Left lobe of liver (tissue), 2 donors: ENCODE results near the gene CCDC187. TPM values are rescaled to one million over a fixed set of nuclear protein-coding genes. Genes with fewer than 3 reads are reported as not detected.

Source experiments
- ATAC-seq: fragments of 200-7000 bp; cut with Tn5 transposase; one replicate; pipeline ENCODE4 v1.9.1; 2020; ENCODE audit warnings: mild to moderate bottlenecking, moderate library complexity
- DNase-seq: peaks from one replicate; pipeline ENCODE4 v3.0.0-alpha.2; 2020; ENCODE audit warnings: low spot score
- total RNA-seq: library from RNA; stranded (reverse); gene quantifications from one replicate; pipeline ENCODE4 v1.2.1, GENCODE V29; 2021
- donor health status: DM: no; HTN: no; CAD: no; lungs with moderate emphysema.
- donor health status: DM: no; HTN: yes; CAD: no.

CCDC187 gene
- total RNA-seq, 1 donor from 2014 or later, result 0.03 TPM

DNA sequence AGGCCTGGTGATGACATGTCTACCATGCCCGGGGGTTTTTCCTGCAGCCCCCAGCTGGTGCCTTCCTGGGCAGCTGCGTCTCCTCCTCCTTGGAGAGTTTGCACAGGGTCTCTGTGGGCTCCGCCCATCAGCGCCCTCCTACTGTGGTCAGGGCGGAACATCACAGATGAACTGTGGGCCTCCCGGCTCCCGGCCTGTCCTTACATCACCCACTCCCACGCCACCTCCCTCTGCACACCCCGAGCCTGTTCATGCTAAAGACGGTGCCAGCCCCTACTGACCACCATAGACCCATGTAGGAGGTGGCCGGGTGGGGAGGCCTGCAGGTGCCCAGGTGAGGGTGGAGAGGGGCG lies 36.0 kb upstream of the CCDC187 start:
- ATAC-seq (no peak), DNase-seq (no peak)

DNA sequence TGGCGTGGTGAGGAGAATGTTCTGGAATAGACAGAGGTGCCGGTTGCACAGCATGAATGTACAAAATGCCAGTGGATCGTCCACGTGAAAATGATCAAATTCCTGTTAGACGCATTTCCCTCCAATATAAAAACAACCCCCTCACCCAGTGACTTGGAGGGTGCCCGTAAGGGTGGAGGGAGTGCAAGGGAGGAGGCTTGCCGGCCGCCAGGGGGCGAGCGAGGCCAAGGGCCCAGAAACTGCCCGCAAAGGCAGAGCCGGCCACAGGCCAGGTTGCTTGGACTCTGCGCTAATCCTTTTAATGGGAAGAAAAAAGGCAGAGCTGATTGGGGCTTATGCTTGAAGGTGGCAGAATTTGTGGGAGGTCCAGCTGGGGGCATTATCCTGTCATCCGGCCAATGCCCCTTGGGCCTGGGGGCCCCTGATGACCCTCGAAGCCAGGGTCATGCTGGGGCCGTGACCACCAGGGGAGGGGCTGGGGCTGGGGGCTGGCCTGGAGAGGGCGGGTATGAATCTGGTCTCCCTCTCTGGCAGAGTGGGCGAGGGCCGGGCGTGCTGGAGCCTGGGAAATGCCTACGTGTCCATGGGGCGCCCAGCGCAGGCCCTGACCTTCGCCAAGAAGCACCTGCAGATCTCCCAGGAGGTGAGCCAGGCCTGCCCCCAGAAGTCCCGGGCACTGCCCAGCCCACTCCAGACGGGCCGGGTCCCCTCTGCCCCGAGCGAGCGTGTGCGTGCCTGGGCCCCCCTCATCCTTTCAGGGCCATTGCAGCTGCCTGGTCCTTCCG lies 35.5 kb upstream of the CCDC187 start:
- DNase-seq (peak; percentile 81), ATAC-seq (peak; percentile 75)

DNA sequence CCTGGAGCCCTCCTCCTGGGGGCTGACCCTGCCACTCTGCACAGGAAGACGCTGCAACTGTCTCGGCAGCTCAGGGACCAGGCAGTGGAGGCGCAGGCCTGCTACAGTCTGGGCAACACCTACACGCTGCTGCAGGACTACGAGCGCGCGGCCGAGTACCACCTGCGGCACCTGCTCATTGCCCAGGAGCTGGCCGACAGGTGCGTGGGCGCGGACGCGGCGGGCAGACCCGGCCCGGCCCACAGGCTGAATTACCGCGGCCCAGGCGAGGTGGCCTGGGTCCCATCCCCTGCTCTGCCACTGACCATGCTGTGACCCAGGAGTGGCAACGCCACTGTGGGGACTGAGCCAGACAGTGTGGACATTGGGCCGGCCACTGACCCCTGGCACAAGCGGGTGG lies 34.6 kb upstream of the CCDC187 start:
- DNase-seq, result no peak
- no peak for ATAC-seq

DNA sequence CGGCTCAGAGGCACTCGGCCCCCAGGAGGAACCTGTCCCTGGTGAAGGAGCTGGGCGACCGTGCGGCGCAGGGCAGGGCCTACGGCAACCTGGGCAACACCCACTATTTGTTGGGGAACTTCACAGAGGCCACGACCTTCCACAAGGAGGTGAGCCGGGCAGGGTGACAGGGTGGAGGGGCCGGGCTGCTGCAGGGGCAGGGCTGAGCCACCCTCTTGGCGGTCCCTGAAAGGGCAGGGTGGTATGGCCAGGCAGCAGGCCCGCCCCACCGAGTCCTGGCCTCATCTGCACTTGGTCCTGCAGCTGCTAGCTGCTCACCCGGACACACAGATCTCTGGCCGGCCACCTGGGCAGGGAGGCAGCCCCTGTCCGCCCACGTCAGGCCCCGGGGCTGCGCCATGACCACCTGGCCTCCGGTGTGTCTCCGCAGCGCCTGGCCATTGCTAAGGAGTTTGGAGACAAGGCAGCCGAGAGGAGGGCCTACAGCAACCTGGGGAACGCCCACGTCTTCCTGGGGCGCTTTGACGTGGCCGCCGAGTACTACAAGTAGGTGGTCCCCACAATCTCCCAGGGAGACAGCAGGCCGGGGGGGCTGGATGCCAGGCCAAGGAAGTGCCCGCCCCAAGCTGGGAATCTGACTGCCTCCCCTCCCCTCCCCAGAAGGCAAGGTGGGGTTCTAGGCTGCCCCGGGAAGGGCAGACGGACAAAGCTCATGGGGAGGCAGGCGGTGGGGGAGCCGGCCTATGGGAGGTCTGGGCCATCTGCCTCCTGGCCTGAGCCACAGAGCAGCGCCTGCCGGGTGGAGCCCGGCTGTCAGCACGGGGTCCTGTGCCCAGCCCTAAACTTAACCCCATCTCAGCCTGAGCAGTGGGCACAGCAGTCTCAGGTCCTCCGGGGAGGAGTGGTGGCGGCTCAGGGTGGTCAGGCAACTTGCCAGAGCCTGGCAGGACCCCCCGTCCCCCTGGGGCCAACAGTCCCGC lies 33.8 kb upstream of the CCDC187 start:
- DNase-seq (no peak), ATAC-seq (no peak)

DNA sequence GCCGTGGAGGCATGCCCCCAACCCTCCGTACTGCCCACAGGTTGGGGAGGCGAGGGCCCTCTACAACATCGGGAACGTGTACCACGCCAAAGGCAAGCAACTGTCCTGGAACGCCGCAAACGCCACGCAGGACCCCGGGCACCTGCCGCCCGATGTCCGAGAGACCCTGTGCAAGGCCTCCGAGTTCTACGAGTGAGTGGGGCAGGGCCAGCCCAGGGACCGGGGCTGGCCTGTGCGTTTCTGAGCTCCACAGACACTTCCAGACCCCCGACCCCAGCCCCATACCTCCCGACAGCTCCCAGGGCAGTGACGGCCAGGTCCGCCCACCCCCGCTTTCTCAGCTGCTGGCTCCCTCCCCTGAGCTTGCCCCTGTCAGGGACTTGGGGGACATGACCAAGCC lies 33.0 kb upstream of the CCDC187 start:
- DNase-seq, result no peak
- ATAC-seq, result no peak

DNA sequence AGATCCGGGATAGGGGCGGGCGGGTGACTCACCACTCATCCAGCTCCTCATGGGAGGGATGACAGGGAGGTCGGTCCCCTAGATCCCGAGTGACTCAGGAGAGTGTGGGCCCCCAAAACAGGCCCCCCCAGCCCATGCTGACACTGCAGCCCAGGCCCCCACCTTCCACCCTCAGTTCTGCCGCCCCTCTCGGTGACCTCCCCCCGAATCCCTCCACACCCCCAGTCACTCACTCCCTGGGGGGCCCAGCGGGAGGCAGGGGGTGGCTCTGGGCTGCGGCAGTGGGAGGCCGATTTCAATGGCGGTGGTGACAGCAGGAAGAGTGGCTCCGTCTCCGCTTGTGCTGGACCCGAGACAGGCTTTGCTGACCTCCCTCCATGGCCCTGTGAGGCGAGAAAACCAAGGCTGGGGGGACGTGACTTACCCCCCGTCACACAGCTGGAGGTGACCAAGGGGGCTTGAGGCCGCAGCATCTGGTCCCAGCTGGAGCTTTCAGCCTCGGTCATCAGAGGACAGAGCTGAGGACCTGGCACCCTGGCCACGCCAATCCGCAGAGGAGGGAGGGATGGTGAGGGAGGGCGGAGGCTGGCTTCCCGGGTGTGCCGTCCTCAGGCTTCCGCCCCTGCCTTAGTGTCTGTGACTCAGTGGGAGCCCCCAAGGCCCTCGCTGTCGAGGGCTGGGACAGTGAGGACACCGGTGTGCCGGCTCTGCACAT lies 32.4 kb upstream of the CCDC187 start:
- ATAC-seq (no peak), DNase-seq (no peak)

DNA sequence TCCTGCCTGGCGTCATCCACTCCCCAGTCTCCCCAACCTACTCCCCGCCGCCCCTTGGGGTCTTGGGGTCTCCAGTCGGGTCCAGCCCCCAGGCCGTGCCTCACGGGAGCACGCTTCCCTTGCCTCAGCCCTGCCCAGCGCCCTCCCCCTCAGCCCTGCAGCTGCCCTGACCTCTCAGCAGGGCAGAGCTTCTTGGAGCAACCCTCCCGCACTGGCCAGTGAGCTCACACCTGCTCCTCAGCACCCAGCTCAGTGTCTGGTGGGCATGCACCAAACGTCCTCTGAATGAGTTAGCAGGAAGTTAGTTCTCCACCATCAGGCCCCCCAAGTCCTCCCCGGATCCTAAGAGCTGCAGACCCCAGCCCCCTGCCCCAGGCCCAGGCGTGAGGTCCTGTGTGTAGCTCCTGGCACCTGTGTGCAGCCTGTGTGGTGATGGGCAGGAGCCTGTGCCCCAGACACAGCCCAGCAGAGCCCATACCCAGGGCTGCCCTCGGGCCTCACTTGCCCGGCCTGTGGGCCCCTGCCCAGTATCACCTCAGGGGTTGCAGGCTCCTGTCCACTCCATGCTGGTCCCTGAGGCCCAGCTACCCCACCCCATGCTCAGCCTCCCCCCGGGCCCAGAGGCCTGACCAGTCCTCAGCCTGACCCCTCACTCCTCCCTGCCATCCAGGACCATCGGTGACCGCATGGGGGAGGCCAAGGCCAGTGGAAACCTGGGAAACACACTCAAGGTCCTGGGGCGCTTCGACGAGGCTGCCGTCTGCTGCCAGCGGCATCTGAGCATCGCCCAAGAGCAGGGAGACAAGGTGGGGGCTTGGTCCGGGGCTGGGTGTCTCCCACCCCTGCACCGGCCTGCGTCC lies 31.6 kb upstream of the CCDC187 start:
- no peak for ATAC-seq
- DNase-seq, result no peak

DNA sequence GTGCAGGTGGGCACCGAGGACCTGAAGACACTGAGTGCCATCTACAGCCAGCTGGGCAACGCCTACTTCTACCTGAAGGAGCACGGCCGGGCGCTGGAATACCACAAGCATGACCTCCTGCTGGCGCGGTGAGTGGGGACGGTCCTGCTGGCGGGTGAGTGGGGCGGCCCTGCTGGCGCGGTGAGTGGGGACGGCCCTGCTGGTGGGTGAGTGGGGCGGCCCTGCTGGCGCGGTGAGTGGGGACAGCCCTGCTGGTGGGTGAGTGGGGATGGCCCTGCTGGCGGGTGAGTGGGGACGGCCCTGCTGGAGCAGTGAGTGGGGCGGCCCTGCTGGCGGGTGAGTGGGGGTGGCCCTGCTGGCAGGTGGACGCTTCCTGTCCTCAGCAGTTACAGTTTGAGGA lies 30.6 kb upstream of the CCDC187 start:
- DNase-seq (no peak), ATAC-seq (no peak)

DNA sequence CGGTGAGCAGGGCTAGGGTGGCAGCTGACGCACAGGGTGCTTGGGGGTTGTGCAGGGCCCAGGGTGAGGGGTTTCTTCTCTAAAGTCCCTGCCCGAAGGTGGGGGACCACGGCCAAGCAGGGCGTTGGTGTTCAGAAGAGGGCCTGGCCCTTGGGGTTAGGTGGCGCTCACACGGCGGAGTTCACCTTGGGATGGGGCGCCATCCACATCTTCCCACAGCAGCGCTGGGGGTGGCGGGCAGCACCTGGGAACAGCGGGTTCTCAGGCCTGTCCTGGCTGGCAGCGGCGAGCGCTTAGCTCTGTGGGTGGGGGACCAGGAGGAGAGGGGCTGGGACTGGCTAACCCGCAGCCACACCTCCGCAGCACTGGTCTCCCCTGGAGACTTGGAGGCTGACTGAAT lies 29.6 kb upstream of the CCDC187 start:
- DNase-seq, result no peak

DNA sequence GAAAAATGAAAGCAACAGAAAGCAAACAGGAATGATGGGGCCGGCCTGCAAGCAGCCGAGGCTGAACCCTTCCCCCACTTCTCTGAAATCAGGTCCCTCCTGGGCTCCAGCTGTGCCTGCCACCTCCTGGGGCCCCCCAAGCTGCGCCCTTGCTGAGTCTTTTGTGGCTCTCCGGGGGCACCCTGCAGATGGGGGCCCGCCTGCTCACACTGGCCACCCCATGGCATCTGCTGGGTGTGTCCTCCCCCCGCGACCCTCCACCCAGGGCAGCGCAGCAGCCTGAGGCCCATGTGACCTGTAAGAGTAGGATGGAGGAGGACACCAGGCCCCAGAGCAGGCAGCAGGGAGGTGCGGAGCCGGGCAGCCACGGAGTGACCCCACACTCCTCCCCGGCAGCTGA lies 29.2 kb upstream of the CCDC187 start:
- DNase-seq (no peak), ATAC-seq (no peak)

More for the DNA sequence above, 29.6 kb upstream of the CCDC187 start:
- ATAC-seq, result no peak

DNA sequence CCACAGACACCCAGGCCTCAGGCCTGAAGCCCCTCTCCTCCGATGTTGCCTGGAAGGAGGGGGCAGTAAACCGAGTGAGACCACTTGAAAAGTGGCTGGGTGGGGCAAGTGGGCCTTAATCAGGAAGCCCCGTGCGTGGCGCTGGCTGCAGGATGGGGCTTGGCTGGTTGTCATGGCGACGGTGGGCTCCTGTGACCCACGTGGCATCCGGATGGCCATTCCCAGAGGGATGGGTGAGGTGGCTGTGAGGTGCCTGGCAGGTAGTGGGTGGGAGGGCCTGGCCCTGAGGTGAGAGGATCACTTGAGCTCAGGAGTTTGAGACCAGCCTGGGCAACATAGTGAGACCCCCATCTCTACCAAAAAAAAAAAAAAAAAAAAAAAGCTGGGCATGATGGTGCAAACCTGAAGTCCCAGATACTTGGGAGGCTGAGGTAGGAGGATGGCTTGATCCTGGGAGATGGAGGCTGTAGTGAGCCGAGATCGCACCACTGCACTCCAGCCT lies 28.6 kb upstream of the CCDC187 start:
- no peak for DNase-seq
- no peak for ATAC-seq

DNA sequence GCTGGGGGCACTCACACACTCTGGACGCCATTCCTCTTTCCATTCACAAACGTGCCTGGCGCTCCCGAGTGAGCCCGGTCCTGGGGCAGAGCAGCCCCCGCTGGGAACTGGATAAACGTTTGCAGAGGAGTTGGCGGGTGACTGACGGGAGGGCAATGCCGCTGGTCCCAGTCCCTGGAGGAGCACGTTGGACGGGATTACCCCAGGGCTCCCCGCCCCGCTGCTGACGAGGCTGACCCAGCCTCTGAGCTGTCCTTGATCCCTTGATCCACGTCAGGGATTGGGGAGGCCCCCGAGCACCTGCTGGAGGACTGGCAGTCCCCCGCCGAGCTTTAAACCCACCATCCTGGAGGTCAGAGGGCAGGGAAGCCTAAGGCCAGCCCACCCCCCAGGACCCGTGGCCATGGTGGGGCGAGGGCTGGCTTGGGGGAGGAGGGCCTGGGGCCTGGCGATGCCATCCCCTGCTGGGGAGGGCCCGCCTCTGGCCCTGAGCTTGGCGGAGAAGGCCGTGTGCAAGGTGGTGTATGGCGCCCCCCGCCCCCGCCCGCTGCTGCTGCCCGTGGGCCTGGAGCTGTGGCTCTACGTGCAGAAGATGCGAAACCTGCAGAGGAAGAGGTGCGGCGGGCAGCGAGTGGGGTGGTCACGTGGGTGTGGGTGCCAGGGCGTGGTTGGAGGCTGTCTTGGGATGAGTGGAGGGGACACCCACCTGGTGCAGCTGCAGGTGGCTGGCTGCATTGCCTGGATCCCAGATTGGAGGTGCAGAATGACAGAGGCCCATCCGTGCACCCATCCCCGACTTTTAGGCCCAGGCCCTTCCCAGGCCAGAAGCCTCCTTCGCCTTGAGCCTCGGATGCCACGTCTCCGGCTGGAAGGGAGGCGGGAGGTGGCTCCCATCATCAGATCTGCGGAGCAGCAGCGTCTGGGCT lies 27.9 kb upstream of the CCDC187 start:
- ATAC-seq, result no peak
- DNase-seq, result no peak

DNA sequence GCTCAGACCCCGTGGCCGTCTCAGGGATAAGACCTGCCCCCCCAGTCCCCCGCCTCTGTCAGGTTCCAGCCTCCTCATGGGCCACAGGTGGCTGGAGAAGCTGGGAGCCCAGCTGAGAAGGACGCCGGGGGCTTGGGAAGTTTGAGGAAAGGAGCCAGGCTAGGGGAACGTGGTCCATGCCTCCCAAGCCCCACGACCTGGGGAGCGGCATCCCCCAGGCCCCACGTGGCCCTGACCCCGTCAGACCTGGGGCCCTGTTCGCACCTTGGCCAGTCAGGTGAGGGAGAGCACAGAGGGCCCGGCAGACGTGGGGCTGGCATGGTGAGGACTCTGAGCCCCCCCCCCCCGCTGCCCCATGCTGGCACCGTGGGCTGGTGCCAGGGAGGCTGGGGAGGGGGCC lies 27.1 kb upstream of the CCDC187 start:
- ATAC-seq (no peak), DNase-seq (no peak)

DNA sequence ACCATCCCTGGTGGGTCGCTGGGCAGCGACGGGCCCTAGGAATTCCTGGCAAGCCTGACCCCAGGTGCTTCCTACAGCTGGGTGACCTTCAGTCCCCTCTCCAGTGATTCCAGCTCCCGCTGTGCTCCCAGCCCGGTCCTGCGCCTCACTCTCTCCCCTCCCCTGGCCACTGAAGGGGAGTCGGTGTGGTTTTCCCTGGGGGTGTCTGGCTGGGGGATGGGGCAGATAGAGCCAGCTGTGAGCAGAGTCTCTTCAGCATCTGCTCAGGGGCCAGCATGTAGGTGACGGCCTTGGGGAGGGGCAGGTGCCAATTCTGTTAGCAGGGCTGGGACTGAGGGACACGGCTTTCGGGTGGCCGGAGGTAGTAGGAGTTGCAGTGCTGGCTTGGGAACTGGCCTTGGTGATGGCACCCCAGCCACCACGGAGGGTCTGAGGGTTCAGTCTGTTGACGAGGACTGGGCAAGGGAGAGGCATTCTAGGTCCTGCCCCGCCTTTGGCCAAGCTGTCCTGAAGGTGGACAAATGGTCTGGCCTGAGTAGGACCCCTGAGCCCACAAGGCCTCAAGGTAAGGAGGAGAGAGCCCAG lies 26.6 kb upstream of the CCDC187 start:
- no peak for DNase-seq
- no peak for ATAC-seq

DNA sequence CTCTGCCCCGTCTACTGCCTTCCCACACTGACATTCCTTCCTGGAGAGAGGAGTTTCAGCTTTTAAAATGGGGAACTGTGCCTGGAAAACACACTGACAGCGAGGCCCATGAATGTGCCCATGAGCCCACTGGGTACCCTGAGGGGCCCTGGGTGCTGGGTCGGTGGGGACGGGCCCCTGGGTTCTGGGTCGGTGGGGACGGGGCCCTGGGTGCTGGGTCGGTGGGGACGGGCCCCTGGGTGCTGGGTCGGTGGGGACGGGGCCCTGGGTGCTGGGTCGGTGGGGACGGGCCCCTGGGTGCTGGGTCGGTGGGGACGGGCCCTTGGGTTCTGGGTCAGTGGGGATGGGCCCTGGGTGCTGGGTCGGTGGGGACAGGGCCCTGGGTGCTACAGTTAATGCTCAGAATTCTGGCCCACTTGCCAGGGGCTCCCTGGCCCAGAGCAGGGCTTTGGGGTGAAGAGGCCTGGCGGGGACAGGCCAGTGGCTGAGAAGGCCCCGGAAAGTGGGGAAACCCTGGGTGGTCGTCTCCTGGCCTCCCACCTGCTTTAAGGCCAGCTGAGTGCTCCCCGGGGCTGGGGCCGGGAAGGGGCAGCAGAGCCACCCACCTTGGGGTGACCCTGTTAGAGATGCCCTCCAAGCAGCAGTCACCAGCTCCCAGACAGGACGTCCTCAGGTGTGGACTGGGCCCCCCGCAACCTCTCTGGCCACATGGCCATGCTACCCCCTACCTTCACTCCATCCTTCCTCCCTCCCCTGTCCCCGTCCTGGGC lies 25.9 kb upstream of the CCDC187 start:
- DNase-seq (no peak), ATAC-seq (no peak)

DNA sequence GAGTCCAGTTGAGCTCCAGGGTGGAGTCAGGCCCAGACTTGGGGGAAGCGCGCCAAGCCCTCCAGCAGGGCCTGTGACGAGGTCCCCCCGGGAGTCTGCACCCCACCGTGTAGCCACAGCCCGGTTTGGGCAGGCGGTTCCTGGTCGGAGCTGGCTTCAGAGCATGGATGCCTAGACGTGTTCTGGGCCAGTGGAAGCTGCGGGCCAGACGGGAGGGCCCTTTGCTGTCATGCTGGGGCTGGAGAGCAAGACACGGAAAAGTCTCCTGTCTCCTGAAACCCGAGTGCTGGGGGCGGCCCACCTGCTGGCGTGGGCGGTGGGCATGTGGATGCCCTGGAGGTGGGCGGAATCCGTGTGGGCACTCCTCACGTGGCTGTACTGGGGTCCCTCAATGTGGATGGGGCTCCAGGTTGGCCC lies 25.3 kb upstream of the CCDC187 start:
- DNase-seq (no peak), ATAC-seq (no peak)

DNA sequence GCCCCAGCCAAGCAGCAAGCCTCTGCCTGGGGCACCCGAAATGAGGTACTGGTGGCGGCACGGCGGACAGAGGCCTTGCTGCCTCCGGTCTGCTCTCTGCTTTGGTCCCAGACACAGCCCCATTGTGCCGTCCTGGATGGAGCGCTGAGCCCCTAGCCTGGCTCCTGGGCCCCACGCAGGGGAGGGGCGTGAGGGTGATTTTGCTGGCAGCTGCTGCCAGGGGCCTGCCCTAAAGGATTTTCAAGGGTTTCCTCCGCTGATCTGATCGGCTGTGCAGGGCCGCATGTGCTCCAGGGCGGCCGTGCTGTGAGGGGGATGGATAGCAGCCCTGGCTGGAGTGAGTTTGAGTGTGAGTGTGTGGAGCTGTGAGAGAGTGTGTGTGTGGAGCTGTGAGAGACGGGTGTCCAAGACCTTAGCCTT lies 24.7 kb upstream of the CCDC187 start:
- no peak for ATAC-seq
- DNase-seq, result no peak

DNA sequence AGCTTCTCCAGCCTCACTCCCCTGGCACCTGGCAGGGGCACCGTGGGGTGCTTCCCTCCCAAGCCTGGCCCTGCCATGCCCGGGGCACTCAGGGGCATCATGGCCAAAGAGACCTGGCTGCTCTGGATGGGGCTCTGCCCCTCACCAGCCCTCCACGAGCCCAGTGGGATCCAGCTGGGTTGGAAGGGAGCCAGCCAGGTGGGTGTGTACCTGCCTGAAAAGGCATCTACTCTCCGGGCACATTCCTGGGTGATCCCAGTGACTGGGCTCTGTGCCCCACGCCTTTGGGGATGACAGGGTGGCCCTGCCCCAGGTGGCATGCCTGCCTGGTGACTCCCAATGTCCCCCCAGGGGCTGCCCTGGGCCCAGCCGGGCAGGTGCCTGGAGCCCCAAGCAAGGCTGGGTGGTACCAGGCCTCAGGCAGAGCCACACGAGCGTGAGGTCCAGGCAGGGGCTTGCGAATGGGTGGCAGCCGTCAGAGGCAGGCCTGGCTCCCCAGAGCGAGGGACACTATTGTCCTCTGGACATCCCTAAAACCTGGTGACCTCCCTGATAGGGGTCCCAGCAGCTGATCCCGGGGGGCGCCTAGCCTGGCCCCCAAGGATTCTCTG lies 24.2 kb upstream of the CCDC187 start:
- ATAC-seq, result no peak

More for the DNA sequence above, 24.2 kb upstream of the CCDC187 start:
- DNase-seq, result no peak
